HG03196 (cell line): ENCODE results near the gene RNF224.

Source experiments
- ATAC-seq: cut with Tn5 transposase; IDR thresholded peaks from one replicate; pipeline ENCODE4 v1.9.1; 2021; ENCODE audit not compliant: unreplicated experiment

Gene RNF224

GRCh38 chr9:137226338-137227053 lies 806 bp upstream of the RNF224 start:
- ATAC-seq = no peak

DNA sequence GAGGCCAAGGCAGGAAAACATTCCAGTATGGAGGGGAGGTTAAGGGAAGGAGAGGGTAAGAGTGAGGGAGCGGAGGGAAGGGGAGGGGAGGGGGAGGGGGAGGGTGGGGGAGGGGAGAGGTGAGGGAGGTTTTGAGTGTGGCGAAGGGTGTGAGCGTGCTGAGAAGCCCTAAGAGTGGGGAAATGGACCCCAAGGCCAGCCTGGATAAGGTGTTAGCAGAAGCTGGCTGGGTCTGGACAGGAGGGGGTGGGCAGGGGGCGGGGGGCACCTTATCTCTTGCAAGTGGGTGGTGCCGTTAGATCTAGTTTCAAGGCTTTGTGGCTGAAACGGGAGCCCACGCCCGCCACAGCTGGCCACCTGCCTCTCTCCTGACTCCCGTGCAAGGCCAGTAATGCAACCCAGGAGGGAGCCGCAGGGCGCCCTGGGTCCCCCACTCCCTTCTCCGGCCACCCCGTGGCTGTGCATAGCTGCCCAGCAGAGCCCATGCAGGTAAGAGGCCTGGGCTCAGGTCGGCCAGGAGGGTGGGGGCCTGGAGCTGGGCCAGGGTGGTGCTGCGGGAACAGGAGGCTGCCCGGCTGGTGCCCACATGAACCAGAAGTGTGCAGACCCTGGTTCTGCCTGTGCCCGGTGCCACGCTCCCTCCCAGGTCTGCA lies 677 bp downstream of the RNF224 start:
- ATAC-seq = no peak

DNA sequence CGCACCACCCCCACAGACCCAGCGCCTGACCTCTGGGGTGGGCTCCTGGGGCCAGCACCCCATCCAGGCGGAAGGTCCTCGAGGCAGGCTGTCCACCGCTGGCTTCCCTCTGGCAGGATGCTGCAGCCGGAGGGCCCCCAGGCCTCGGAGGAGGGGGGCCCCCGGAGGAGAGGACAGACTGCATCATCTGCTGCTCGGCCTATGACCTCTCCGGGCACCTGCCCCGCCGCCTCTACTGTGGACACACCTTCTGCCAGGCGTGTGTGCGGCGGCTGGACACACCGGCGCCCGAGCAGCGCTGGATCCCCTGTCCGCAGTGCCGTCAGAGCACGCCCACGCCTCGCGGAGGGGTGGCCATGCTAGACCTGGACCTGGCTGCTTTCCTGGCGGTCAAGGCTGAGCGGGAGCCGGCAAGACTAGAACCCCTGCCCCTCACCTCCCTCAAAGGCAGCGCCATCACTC lies 1.2 kb downstream of the RNF224 start:
- no peak for ATAC-seq

DNA sequence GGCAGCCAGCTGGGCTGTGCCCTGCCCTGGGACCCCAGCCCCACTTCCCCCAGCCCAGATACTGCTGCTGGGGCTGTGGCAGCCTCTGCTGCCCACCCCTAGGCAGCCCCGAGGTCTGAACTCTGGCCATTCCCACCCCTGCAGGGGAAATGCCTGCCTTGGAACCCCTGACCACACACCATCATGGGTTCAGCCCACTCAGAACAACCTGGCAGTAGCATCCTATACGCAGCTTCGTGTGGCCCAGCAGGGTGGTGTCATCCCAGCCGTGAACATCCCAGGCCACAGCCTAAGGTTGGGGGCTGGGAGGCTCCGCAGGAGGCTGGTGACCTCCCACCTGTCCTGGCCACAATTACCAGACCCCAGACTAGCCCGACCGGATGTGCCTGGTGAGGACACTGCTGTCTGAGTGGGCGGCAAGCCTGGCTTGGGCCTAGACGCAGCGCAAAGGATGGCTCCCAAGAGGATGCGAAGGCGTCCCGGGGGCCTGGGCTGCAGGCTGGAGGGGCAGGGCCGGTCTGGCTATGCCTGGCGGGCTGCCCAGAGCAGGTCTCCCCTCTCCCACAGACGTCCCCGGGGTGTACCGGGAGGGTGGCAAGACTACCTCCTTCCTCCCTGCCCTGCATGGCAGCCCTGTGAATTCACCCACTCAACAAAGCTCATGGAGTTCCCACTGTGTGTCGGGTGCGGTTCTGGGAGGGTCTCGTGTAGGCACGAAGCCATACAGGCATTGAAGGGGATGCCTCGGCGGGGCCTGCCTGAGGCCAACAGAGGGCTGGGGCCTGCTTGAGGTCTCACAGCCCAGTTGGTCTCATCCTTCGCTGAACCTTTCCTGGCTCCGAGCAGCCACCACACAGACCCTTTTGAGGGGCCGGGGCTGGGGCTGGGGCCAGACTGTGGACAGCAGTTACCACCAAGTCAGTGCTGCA lies 1.9 kb downstream of the RNF224 start:
- ATAC-seq = no peak

DNA sequence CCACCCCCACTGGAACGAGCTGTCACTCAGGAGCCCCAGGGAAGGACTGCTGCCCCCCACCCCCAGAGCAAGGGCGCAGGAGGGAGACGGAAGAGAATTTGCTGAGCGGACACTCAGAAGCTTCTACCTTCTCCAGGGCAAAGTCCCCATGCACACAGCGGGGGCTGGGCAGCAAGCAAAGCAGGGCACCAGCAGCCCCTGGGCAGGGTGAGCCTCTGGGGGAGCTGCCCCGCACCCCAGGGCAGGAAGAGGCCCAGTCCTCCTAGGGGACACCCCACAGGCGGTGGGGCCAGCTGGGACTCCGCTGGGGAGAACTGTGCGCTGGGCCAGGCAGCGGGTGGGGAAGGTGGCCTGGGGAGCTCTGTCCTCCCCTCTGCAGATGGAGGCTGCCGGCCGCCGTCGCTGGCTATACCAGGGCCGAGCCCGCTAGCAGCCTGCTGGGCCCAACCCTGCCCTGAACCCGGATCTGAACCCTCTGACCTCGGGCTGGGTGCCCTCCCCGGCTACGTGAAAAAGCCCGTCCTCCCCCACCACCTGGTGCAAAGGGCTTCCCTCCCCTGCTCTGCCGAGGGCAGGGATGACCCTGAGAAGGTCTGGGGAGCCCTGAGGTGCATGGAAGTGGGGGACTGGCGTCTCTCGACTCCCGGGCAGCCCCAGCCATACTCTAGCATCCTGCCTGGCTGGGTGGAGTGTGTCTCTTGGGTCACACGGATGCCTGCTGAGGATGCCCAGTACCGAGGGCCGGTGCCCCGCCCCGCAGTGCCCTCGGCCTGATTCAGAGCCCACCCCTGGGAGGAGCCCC lies 2.8 kb downstream of the RNF224 start:
- no peak for ATAC-seq

DNA sequence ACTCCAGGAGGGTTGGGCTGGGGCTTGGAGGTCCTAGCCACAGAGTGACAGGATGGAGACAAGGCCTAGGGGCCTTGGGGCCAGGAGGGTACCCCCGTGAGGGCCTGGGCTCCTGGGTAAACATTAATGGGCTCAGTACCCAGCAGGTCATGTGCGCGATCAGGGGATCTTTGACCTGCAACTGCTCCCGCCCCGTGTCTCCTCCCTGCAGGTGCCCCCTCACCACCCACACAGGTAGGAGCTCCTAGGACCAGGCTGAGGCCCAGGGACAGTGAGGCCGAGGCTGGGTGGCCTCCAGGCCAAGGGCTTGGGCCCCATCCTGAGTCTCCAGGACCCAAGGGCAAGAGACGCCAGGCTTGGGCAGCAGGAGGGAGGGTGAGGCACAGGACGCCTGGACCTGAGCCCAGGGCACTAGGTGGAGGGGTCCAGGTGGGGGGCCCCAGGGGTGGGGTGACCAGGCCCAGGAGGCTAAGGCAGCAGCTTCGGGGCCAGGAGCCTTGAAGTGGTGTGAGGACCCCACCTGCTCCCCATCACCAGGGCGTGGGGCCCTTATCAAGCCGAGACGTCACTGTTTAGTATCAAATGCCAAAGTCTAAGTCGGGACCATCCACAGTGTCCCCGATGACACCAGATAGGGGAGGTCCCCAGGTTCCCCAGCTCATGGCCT lies 3.5 kb downstream of the RNF224 start, which contains the start of gene SLC34A3:
Gene SLC34A3 (plus strand): TSS at position 197 of the 667 bp plus-strand sequence. CDS start 802 bp downstream, outside the sequence.
- no peak for ATAC-seq

DNA sequence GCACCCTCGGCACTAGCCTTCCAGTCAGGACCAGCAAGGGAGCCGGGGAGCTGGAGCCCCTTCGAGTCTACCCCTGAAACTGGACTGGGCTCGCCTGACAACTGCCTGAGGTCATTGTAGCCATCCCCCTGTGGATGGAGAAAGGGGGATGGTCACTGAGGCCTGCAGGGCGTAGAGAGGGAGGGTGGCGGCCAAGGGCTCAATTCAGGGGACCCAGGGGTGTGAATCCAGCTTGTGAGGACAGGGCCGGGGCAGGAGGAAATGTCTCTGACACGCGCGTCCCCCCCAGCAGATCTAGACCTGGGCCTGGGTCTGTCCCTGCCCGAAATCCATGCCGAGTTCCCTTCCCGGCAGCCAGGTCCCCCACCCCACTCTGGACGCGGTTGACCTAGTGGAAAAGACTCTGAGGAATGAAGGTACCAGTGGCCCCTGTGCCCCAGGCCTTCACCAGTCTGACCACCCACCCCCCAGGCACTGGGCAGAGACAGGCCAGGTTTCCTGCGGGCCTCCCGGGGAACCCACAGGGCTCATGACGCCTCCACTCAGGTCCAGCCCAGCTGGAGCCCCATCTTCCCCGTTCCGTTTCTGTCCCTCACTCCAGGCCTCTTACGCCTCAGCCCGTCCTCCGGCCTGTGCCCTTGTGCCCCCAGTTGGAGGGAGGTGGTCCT lies 4.2 kb downstream of the RNF224 start:
- no peak for ATAC-seq

DNA sequence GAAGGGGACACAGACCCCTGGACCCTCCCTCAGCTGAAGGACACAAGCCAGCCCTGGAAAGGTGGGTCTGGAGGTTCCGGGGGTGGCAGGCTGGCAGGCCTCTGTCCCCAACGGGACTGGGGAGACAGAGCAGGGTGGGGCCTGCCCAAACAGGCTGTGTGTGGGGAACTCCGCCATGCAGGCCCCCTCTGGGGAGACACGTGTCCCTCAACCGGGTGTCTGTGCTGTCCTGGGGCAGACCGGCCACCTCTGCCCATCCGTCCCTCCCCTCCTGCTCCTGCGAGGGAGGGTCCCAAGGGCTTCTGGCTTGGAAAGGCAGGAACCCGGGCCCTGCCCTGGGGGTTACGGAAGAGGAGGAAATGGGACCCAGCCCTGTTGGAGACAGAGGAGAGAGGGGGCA lies 4.8 kb downstream of the RNF224 start:
- ATAC-seq = no peak

GRCh38 chr9:137232510-137232909 lies 5.2 kb downstream of the RNF224 start:
- no peak for ATAC-seq

- ATAC-seq = no peak
Measured at GRCh38 chr9:137233143-137233980, 6.1 kb downstream of the RNF224 start.

- no peak for ATAC-seq
Measured at GRCh38 chr9:137234055-137234697, 6.9 kb downstream of the RNF224 start.

DNA sequence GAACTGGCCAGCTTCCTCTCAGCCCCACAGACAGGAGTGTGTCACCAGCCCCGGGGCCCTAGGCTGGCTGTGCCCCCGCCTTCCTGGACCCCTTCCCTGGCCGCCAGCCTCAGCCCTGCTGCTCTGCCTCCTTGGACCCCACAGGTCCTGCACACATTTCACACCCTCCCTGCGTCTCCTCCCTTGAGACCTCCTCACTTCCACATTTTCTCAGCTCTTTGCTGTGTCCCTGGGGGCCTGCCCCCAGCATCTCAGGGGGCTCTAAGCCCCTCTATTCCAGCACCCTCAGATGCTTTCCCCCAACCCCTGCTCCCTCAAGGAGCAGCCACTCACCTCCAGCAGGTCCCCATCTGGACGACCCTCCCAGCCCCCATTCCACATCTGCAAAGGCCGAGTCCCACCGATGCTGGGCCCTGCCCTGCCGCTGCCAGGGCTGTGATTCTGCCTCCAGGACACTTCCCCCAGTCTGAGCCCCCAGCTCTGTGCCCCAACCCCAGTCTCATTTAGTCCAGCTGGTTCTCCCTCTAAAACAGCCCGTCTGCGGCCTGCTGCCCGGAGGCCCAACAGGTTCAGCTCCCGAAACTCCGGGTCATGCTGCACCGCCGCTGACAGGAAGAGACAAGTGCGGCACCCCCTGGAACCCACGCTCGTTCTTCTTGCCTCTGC lies 7.6 kb downstream of the RNF224 start:
- no peak for ATAC-seq

- ATAC-seq = no peak
Measured at GRCh38 chr9:137235424-137236237, 8.3 kb downstream of the RNF224 start.

- no peak for ATAC-seq
Measured at GRCh38 chr9:137236238-137236935, 9.1 kb downstream of the RNF224 start.

GRCh38 chr9:137236936-137237421 lies 9.7 kb downstream of the RNF224 start:
- ATAC-seq = no peak
